ENCODE results near the gene ZNF223.

The ZNF223 gene

GRCh38 chr19:44042147-44042546 is 9.7 kb upstream of the ZNF223 start:
- no peak for FAIRE-seq

DNA sequence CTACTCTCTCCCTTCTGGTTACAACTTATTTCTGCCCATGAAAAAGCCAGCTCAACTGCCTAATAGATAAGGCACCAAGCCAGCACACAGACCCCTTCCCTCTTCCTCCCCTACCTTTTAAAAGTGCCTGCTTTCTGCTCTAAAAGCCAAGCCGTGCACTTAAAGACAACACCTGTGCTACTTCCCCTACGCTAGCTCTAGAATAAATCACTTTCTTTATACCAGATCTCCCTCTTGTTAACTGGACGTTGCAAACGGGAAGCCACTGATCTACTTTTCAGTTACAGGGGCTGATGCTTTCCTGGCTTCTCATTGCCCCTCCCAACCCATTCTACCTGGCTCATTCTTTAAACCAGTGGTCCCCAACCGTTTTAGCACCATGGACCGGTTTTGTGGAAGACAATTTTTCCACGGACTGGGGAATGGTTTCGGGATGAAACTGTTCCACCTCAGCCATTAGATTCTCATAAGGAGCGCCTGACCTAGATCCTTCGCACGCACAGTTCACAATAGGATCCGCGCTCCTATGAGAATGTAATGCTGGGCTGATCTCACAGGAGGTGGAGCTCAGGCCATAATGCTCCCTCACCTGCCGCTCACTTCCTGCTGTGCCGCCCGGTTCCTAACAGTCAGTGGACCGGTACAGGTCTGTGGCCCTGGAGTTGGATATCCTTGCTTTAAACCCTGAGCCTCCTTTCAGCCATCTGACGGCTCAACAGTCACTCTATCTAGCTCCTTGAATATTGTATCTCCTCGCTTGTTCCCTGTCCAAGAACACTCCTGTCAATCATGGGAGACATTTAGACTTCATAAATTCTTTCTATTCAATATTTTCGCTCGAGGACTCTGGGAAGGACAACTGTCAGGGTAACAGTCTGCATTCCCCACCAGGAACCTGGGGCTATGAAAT is 841 bp upstream of the ZNF223 start:
- no peak for DNase-seq (ENCODE audit: insufficient read length, low spot score)
- no peak for FAIRE-seq
- no peak for TF ChIP-seq POLR2A (IDR thresholded peaks at IDR 0.05; ENCODE audit: low read depth, low read length)

More at GRCh38 chr19:44042147-44042546, 9.7 kb upstream of the ZNF223 start:
- no peak for DNase-seq (ENCODE audit: insufficient read length, low spot score)
- TF ChIP-seq POLR2A (IDR thresholded peaks at IDR 0.05; ENCODE audit: low read depth, low read length) = no peak

- DNase-seq (ENCODE audit: insufficient read length, low spot score) (no peak), FAIRE-seq (no peak)
- no peak for TF ChIP-seq POLR2A (IDR thresholded peaks at IDR 0.05; ENCODE audit: low read depth, low read length)
Measured at GRCh38 chr19:44055870-44056269, 4.0 kb downstream of the ZNF223 start.

DNA sequence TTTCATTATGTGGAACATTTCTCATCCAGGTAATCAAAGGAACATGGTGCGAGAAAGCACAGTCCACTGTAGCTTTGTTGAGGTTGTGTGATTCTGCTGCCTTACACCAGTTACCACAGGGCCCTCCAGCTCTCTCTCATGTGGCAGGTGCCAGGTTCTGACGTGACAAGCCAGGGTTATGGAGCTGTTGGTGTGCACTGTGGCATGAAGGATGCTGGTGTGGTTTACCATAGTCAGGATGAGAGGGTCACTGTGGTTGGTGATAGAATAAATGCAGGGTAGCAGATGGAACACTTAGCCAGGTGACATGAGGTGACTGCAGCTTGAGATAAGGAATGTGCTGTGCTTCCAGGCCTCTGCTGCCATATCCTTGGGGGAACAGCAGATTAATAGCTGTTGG is 7.4 kb downstream of the ZNF223 start:
- FAIRE-seq = no peak
- no peak for DNase-seq (ENCODE audit: insufficient read length, low spot score)
- TF ChIP-seq POLR2A (IDR thresholded peaks at IDR 0.05; ENCODE audit: low read depth, low read length) = no peak

- no peak for TF ChIP-seq POLR2A (IDR thresholded peaks at IDR 0.05; ENCODE audit: low read depth, low read length)
- no peak for DNase-seq (ENCODE audit: insufficient read length, low spot score)
- FAIRE-seq = no peak
Measured at GRCh38 chr19:44061038-44061437, 9.2 kb downstream of the ZNF223 start.

GRCh38 chr19:44066305-44066704 is 14.5 kb downstream of the ZNF223 start:
- TF ChIP-seq POLR2A (IDR thresholded peaks at IDR 0.05; ENCODE audit: low read depth, low read length) = no peak
- FAIRE-seq (no peak), DNase-seq (ENCODE audit: insufficient read length, low spot score) (no peak)

DNA sequence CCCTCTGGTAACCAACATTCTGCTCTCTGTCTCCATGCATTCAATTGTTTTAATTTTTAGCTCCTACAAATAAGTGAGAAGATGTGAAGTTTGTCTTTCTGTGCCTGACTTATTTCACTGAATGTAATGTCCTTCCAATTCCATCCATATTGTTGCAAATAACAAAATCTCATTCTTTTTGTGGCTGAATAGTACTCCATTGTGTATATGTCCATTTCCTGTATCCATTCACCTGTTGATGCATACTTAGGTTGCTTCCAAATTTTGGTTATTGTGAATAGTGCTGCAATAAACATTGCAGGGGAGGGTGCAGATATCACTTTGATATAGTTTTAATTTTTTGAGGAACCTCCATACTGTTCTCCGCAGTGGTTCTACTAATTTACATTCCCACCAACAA is 17.6 kb downstream of the ZNF223 start:
- no peak for DNase-seq (ENCODE audit: insufficient read length, low spot score)
- FAIRE-seq = no peak
- no peak for TF ChIP-seq POLR2A (IDR thresholded peaks at IDR 0.05; ENCODE audit: low read depth, low read length)

DNA sequence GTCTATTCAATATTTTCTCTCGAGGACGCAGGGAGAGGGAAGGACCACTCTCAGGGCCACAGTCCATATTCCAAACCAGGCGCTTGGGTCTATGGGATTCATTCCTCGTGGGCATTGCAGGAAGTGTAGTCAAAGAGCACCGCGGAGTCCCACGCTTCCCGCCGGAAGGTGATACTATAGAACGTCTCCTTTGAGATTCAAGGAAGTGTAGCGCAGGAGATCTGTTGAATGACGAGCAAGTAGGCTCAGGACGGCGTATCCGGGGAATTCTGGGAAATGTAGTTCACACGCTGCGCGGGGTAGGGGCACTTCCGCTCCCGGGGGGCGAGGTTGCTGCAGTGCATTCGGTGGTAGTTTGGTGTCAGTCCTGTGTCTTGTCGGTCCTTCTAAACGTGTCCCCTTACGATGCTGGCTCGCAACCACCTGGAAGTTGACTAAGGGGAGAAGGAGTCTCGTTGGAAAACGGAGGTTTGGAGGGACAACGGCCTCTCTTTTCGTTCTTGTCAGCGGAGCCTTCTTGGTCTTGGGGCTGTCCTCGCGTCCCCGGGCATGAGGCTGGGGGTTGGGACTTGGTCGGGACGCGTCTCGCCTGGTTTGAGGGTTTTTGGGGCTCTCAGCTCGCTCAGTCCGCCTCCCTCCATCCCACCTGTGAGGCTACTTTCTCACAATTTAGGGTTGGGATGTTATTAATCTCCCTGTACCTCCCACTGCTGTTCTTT is 20.1 kb downstream of the ZNF223 start, which contains the start of gene ZNF284:
TSS of gene ZNF284 (plus strand) at position 336 of the 719 bp plus-strand sequence. CDS start 4,231 bp downstream, outside the sequence.
- DNase-seq (ENCODE audit: insufficient read length, low spot score) (peak; percentile 94), FAIRE-seq (peak; percentile 97)
- TF ChIP-seq POLR2A (IDR thresholded peaks at IDR 0.05; ENCODE audit: low read depth, low read length) = peak; percentile 55; the same call in 1 of the 2 replicates

GRCh38 chr19:44072543-44073401 is 20.9 kb downstream of the ZNF223 start:
- FAIRE-seq = no peak
- DNase-seq (ENCODE audit: insufficient read length, low spot score) = peak; percentile 30
- no peak for TF ChIP-seq POLR2A (IDR thresholded peaks at IDR 0.05; ENCODE audit: low read depth, low read length)

DNA sequence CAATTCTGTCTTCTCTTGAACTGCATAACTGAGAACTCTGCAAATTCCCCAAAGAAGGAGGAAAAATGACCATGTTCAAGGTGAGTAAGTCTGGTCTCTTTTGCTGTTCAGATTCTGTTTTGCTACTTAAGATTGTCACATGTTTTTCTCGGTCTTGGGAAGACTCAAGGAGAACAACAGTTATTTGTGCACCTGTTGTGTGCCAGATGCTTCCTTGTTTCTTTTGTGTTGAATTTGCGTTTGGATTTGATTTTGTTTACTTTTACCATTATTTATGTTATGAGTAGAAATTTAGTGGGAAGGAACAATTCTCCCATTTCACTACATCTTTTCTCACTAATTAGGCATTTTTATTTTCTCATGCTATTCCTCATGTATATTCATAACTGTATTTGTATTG is 24.5 kb downstream of the ZNF223 start:
- DNase-seq (ENCODE audit: insufficient read length, low spot score) = no peak
- FAIRE-seq = no peak
- TF ChIP-seq POLR2A (IDR thresholded peaks at IDR 0.05; ENCODE audit: low read depth, low read length) = no peak

GRCh38 chr19:44092108-44092507 is 40.3 kb downstream of the ZNF223 start:
- DNase-seq (ENCODE audit: insufficient read length, low spot score) (no peak), FAIRE-seq (no peak)
- TF ChIP-seq POLR2A (IDR thresholded peaks at IDR 0.05; ENCODE audit: low read depth, low read length) = no peak

GRCh38 chr19:44093931-44094765 is 42.3 kb downstream of the ZNF223 start, which contains the start of gene ZNF224:
ZNF224 (plus strand) TSS chr19:44094361; CDS start chr19:44097874, 3,513 bp downstream.
- peak; percentile 59 for TF ChIP-seq POLR2A (IDR thresholded peaks at IDR 0.05; ENCODE audit: low read depth, low read length)
- peak; percentile 95 for DNase-seq (ENCODE audit: insufficient read length, low spot score)
- FAIRE-seq = peak; percentile 99

- TF ChIP-seq POLR2A (IDR thresholded peaks at IDR 0.05; ENCODE audit: low read depth, low read length) = no peak
- no peak for FAIRE-seq
- no peak for DNase-seq (ENCODE audit: insufficient read length, low spot score)
Measured at GRCh38 chr19:44107751-44108150, 55.9 kb downstream of the ZNF223 start.
